Prostate gland (tissue), 2 donors: ENCODE data around the gene UBP1. TPM values are rescaled to one million over a fixed set of nuclear protein-coding genes. Genes with fewer than 3 reads are reported as not detected.

Experiments used
- DNase-seq: peaks from one replicate; pipeline ENCODE4 v3.0.0-alpha.2; 2019; ENCODE audit warnings: low spot score
- H3K27ac ChIP-seq, 2 donors: fragments of 200-600 bp; sonication (generic); 2 replicates each; pipeline ENCODE4 v1.5.1; 2017 to 2019
- H3K27me3 ChIP-seq: fragments of 200-600 bp; sonication (generic); replicated peaks from 2 replicates; pipeline ENCODE4 v1.5.1; 2019; ENCODE audit not compliant: insufficient read depth
- H3K36me3 ChIP-seq, 2 donors: fragments of 200-600 bp; sonication (generic); 1 replicate in 1 of 2; 2 replicates in 1 of 2; pipeline versions ENCODE4 v1.5.1 to v1.8.1; 2017 to 2019
- H3K4me1 ChIP-seq: fragments of 200-600 bp; sonication (generic); replicated peaks from 2 replicates; pipeline ENCODE4 v1.5.1; 2019
- H3K4me3 ChIP-seq, 2 donors: fragments of 200-600 bp; sonication (generic); 2 replicates each; pipeline ENCODE4 v1.5.1; 2017 to 2019
- H3K9me3 ChIP-seq: fragments of 200-600 bp; sonication (generic); 2 replicates; pipeline ENCODE4 v1.5.1; 2017
- CTCF ChIP-seq, 4 experiments: fragments of 200-600 bp in 2 of 4; fragments of 450-650 bp in 2 of 4; sonication (generic) in 2 of 4; IDR thresholded peaks; 1 replicate in 3 of 4; 2 replicates in 1 of 4; pipeline ENCODE4 v1.5.1; 2016 to 2019; ENCODE audit warnings: antibody characterized with exemption in 4 of 4, mild to moderate bottlenecking in 2 of 4, moderate library complexity in 2 of 4
- POLR2A ChIP-seq: fragments of 450-650 bp; IDR thresholded peaks from one replicate; pipeline ENCODE4 v1.6.1; 2016; ENCODE audit warnings: antibody characterized with exemption, mild to moderate bottlenecking
- POLR2AphosphoS5 ChIP-seq: sonication (generic); formaldehyde crosslinking; IDR thresholded peaks from one replicate; pipeline ENCODE4 v1.6.1; 2017; ENCODE audit warnings: antibody characterized with exemption
- WGBS: methylation state at CpG from one replicate; pipeline ENCODE4 v1.1.5; 2018; 5-methylcytosine and 5-hydroxymethylcytosine counted together
- intact Hi-C: fragments of 100-400 bp; cut with DNase I; formaldehyde crosslinking; loops from one replicate; pipeline ENCODE4 v1.14.2; 2022
- total RNA-seq, 2 donors: library from RNA; depleted of rRNA; stranded (reverse); fragments of >200 nt; gene quantifications; one replicate each; pipeline ENCODE4 v1.1.0, GENCODE V29; 2016

UBP1 gene, protein sequence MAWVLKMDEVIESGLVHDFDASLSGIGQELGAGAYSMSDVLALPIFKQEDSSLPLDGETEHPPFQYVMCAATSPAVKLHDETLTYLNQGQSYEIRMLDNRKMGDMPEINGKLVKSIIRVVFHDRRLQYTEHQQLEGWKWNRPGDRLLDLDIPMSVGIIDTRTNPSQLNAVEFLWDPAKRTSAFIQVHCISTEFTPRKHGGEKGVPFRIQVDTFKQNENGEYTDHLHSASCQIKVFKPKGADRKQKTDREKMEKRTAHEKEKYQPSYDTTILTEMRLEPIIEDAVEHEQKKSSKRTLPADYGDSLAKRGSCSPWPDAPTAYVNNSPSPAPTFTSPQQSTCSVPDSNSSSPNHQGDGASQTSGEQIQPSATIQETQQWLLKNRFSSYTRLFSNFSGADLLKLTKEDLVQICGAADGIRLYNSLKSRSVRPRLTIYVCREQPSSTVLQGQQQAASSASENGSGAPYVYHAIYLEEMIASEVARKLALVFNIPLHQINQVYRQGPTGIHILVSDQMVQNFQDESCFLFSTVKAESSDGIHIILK
- 10 to 100 TPM; 52.3 to 57.2 TPM for total RNA-seq

- DNase-seq: peak; percentile 99
- under 1% methylated on average over 68 of the region's 68 CpGs for WGBS
- Histone ChIP-seq H3K9me3 (no peaks in the 10 kb centered on the region), H3K36me3 (no peaks in the 10 kb centered on the region), H3K4me1 (no peaks in the 10 kb centered on the region), H3K4me3 (peak within 1 kb of the TSS; percentile 61 to 73), H3K27me3 (no peaks in the 10 kb centered on the region), H3K27ac (peak within 1 kb of the TSS; percentile 88 to 92)
- intact Hi-C loops: loop anchor here (2.0 to 10.0 kb wide), 2 partner anchors 214 to 278 kb away; partner anchors contain the start of gene CLASP2
- TF ChIP-seq CTCF (IDR thresholded peaks at IDR 0.05) (peak in 2 of 4 experiments; percentile 26 to 49), POLR2AphosphoS5 (peak; percentile 78), POLR2A (peak; percentile 79)
These were observed at the start of gene UBP1 for GRCh38 chr3:33440328-33441224. Gene UBP1, minus strand, starts transcription at chr3:33440405. Its CDS starts 557 bp downstream, at chr3:33439848.

DNA sequence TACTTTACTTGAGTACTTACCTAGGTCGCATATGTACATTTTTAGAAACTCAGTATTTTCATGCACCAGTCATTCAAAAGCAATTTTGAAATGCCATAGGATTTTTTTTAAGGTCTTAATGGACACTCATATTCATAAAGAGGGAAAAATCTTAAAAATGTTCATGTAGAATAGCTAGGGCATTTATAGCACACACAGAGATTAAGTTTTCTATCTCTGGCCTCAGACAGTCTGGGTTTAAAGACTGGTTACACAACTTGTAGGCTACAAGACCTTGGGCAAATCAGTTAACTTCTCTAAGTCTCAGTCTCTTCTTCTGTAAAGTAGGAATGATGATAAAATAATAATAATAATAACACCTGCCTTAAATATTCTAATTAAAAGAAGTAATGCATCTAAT is 48.5 kb upstream of the UBP1 start:
- Histone ChIP-seq H3K36me3 (no peaks in the 10 kb centered on the region), H3K9me3 (no peaks in the 10 kb centered on the region), H3K4me1 (no peaks in the 10 kb centered on the region), H3K27me3 (no peaks in the 10 kb centered on the region), H3K4me3 (no peak overlapping the region), H3K27ac (no peak overlapping the region)
- DNase-seq: no peak
- TF ChIP-seq POLR2AphosphoS5 (no peak), POLR2A (no peak), CTCF (IDR thresholded peaks at IDR 0.05) (no peak)
- intact Hi-C loops: no loop called here
- 96% methylated on average over 1 of the region's 1 CpG for WGBS

DNA sequence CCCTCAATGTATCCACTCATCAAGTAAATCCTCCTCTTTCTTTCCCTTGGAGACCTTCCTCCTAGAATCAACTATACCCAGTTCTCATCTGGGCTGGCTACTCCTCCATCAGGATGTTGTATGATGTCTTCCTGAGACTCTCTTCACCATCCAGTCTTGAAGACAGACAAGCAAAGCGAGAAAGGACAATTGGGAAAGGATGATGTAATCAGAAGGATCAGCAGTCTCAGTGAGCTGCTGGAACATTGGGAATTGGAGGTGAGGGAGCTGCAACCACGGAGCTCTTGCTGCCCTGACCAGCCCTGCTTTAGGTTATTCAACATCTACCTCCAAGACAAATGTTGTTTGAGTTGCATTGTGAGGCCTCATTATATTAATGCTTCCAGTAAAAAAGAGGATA is 48.0 kb upstream of the UBP1 start:
- DNase-seq: no peak
- no peak overlapping the region for H3K27ac ChIP-seq
- H3K36me3 ChIP-seq: no peaks in the 10 kb centered on the region
- TF ChIP-seq CTCF (IDR thresholded peaks at IDR 0.05) (no peak), POLR2AphosphoS5 (no peak), POLR2A (no peak)
- H3K4me1 ChIP-seq: no peaks in the 10 kb centered on the region
- 95% methylated on average over 2 of the region's 2 CpGs for WGBS
- intact Hi-C loops: no loop called here
- no peaks in the 10 kb centered on the region for H3K27me3 ChIP-seq
- H3K4me3 ChIP-seq: no peak overlapping the region
- no peaks in the 10 kb centered on the region for H3K9me3 ChIP-seq

DNA sequence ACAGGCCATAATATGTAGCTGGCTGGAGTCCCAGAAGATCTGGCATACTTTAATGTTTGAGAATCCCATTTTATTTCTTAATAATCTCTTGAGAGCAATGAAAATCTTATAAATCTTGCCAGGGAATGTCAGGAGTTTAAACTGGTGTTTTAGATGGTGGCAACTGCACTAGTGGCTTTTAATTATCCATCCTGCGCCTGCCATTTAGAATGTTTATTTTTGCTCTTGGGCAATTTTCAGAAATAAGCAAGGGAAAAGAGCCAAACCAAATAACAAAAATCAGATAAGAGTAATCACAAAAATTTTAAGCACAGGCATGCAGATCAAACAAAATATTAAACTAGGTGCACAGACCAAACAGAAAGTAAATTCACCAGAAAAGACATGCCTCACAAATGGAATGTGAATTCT is 41.9 kb upstream of the UBP1 start:
- TF ChIP-seq POLR2AphosphoS5: peak; percentile 67
- TF ChIP-seq POLR2A: no peak
- no peak for TF ChIP-seq CTCF (IDR thresholded peaks at IDR 0.05)
- Histone ChIP-seq H3K9me3 (no peaks in the 10 kb centered on the region), H3K4me1 (no peaks in the 10 kb centered on the region), H3K4me3 (no peak overlapping the region), H3K36me3 (no peaks in the 10 kb centered on the region), H3K27ac (peak overlapping the region in 1 of 2 donors; percentile 33), H3K27me3 (no peaks in the 10 kb centered on the region)
- peak; percentile 10 for DNase-seq
- intact Hi-C loops: no loop called here
- WGBS: 10% methylated on average over 1 of the region's 1 CpG
